GM12801 (cell line): Measurements from ENCODE around the gene TMEM145.

Experiments
- CTCF ChIP-seq: IDR thresholded peaks from one replicate; pipeline ENCODE4 v1.5.1; 2011; ENCODE audit warnings: control low read depth; ENCODE audit not compliant: insufficient read length; ENCODE audit errors: extremely low read depth

Gene TMEM145

GRCh38 chr19:42279902-42280814 lies 33.0 kb upstream of the TMEM145 start:
- no peak for TF ChIP-seq CTCF

- TF ChIP-seq CTCF: no peak
These were observed 32.3 kb upstream of the TMEM145 start for GRCh38 chr19:42280815-42281145.

- no peak for TF ChIP-seq CTCF
These were observed 31.8 kb upstream of the TMEM145 start for GRCh38 chr19:42281146-42281826.

DNA sequence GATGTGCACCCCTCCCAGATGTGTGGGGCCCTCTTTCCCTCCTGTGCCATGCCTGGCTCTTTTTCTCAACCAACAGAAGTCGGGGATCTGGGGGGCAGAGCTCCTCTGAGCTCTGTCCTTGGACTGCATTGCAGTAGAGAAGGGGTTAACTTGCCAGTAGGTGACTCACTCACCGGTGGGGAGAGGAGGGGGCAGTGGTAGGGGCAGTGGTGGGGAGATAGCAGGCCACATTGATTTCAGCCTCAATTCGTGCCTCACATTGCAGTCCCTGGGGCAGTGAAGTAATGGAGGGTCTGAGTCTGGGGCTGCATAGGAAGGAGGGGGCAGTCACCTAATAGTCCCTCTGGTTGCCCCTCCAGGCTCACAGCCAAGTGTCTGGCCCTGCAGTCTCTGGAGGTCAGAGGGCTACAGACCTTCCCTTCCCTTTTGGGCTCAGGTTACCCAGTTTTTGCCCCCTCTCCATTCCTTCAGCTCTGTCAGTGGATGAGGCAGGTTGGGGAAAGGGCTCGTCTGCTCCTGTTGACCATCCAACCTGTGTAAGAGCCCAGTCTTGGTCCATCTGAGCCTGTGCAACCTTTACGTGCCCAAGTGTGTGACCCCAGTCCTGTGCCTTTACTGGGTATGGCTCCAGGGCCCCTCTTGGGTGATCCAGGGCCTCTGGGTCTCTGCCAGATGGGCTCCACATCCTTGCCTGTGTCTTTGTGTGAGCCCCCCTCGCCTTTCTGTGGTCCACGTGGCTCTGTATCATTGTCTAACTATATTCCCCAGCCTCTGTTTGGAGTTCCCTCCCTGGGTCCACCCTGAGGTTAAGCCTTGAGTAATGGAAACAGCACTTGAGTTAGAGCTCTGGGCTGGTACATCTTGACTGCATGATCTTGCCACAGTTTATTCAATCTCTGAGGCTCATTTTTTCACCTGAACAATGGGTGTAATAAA lies 31.0 kb upstream of the TMEM145 start:
- TF ChIP-seq CTCF: no peak

DNA sequence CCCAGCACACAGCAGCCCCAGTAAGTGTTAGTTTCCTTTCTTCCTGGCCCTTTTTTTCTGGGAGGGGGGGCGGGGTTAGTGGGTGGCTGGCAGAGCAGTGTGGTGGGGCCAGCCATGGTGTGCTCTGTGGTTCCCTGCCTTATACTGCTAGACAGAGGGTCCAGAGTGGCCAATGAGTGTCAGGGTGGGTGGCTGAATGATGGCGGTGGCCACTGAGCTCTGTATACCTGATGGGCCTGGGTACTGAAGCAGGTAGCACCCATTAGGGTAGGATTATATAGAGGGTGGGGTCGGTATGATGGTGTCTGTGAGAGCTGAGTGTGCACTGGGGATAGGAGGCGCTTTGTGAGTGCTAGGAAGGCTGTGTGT lies 30.3 kb upstream of the TMEM145 start:
- no peak for TF ChIP-seq CTCF

- no peak for TF ChIP-seq CTCF
These were observed 29.7 kb upstream of the TMEM145 start for GRCh38 chr19:42283188-42284065.
